ENCODE data around the gene UTRN.

Gene UTRN

DNA sequence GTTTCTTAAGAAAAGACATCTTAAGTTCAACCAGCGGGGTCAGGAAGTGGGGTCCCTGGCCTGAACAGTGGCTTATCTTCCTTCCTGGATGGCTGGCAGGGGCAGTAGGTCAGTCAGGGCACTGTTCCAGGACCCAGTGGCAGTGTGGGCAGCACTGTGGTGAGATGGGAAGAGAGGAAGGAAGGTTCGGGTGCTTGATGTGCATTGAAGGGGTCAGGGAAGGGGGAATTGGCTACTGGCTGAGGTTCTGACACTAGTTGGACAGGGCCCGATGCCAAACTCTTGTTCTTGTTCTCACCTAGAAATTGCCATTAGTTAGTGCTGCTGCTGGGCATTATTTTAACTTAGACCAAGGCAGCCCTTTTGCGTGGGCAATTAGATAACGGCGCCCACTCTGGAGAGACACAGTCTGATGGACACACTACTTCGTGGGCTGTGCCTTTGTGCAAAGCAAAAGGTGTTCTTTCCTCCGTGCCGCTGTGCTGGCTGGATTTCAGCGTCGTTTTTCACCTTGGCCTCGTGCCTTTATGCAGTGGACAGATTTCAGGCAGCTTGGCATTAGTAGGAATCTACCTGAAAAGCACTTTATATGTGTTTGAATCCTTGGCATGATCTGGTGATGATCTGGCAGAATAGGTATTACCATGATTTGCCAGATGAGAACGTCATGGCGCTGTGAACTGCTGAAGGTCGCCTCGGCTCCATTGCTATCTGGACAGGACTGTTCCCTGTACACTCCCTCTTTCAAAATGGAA is 30.3 kb downstream of the UTRN start:
- H3K36me3 Mint-ChIP-seq, result no peaks in the 10 kb centered on the region
- no peak for ATAC-seq
- no peaks in the 10 kb centered on the region for H3K27me3 Mint-ChIP-seq
- no peak overlapping the region for H3K4me3 Mint-ChIP-seq
- no peaks in the 10 kb centered on the region for H3K9me3 Mint-ChIP-seq
- no peak overlapping the region for H3K27ac Mint-ChIP-seq
- H3K4me1 Mint-ChIP-seq, result peaks cover 8% of the 10 kb centered on the region

DNA sequence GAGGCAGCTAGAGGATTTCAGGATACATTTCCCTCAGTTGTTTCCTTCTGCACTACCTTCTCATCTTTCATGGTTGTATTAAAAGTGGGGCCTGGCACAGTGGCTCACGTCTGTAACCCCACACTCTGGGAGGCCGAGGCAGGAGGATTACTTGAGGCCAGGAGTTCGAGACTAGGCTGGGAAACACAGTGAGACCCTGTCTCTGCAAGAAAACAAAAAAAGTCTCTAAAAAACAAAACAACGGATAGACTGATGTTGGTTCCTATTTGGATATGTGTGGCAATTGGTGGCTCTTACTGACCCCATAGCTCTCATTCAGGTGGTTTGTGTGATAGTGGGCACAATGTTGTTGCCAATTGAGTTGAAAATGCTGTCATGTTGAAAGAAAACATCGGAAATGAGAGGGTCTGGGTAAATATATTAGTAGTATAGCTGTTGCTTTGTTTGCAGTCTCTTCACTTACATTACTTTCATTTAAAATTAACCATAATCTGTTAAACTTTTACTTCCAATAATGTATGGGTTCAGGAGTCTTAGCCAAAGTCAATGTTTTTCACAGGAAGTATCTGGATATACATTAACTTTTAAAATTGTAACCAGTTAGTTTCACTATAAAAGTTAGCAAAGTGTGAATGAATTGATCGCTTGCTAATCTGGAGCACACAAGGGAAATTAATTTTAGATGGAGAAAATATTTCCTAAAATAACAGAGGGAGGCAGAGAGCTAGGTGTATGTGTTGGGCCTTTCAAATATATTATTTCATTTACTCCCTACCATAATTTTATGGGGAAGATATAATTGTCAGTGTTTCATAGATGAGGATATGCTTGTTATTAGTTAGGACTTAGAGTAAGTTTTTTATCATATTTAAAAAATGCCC is 31.1 kb downstream of the UTRN start:
- no peak for ATAC-seq
- peaks cover 2% of the 10 kb centered on the region for H3K4me1 Mint-ChIP-seq
- H3K27ac Mint-ChIP-seq, result no peak overlapping the region

GRCh38 chr6:144316862-144317195 is 31.7 kb downstream of the UTRN start:
- no peaks in the 10 kb centered on the region for H3K36me3 Mint-ChIP-seq
- H3K27ac Mint-ChIP-seq, result no peak overlapping the region
- no peaks in the 10 kb centered on the region for H3K9me3 Mint-ChIP-seq
- ATAC-seq, result no peak
- no peak overlapping the region for H3K4me3 Mint-ChIP-seq
- H3K4me1 Mint-ChIP-seq, result no peaks in the 10 kb centered on the region
- H3K27me3 Mint-ChIP-seq, result no peaks in the 10 kb centered on the region

More for the DNA sequence above, 31.1 kb downstream of the UTRN start:
- Mint-ChIP-seq H3K27me3 (no peaks in the 10 kb centered on the region), H3K9me3 (no peaks in the 10 kb centered on the region), H3K36me3 (no peaks in the 10 kb centered on the region), H3K4me3 (no peak overlapping the region)

DNA sequence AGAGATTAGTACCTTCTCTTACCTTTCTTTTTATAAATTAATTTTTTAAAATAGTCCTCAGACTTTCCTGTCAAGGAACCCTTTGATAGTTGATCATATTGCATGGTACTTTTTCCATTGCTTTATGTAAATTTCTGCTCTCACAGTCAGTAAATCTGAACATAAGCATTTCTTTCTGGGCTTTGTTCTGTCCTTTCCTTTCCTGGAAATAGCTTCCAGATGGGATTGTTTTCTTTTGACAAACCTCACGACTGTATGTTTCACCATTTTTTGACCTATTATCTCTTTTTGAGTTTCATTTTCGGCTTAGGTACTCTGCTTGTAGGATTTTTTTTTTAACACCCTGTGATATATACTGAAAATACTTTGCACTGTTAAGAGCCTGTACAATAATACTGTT is 32.6 kb downstream of the UTRN start:
- no peaks in the 10 kb centered on the region for H3K27me3 Mint-ChIP-seq
- H3K4me1 Mint-ChIP-seq, result no peaks in the 10 kb centered on the region
- no peak overlapping the region for H3K4me3 Mint-ChIP-seq
- no peaks in the 10 kb centered on the region for H3K36me3 Mint-ChIP-seq
- no peak overlapping the region for H3K27ac Mint-ChIP-seq
- no peaks in the 10 kb centered on the region for H3K9me3 Mint-ChIP-seq
- no peak for ATAC-seq

DNA sequence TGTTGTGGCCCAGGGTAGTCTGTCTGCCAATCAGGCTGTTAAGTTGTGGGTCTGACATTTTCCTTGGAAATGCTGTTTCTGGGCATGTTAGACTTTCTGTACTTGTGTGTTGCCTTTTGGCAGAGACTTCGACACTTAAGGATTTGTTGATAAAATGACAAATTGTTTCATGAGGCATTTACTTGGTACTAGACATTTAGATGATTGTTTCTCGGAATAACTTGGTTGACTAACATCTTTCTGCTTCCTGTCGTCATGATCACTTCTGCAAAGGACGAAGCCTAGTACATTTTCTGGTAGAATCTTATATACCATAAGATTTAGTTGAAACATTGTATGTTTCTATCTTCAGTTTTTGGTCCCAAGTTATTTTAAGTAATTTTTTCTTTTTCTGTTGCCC is 34.1 kb downstream of the UTRN start:
- no peak overlapping the region for H3K27ac Mint-ChIP-seq
- no peaks in the 10 kb centered on the region for H3K27me3 Mint-ChIP-seq
- no peaks in the 10 kb centered on the region for H3K9me3 Mint-ChIP-seq
- H3K36me3 Mint-ChIP-seq, result no peaks in the 10 kb centered on the region
- ATAC-seq, result no peak
- H3K4me1 Mint-ChIP-seq, result no peaks in the 10 kb centered on the region
- H3K4me3 Mint-ChIP-seq, result no peak overlapping the region

- Mint-ChIP-seq H3K36me3 (no peaks in the 10 kb centered on the region), H3K4me3 (no peak overlapping the region), H3K27ac (no peak overlapping the region), H3K27me3 (no peaks in the 10 kb centered on the region), H3K9me3 (no peaks in the 10 kb centered on the region), H3K4me1 (no peaks in the 10 kb centered on the region)
- no peak for ATAC-seq
Measured at GRCh38 chr6:144320741-144321140, 35.6 kb downstream of the UTRN start.

DNA sequence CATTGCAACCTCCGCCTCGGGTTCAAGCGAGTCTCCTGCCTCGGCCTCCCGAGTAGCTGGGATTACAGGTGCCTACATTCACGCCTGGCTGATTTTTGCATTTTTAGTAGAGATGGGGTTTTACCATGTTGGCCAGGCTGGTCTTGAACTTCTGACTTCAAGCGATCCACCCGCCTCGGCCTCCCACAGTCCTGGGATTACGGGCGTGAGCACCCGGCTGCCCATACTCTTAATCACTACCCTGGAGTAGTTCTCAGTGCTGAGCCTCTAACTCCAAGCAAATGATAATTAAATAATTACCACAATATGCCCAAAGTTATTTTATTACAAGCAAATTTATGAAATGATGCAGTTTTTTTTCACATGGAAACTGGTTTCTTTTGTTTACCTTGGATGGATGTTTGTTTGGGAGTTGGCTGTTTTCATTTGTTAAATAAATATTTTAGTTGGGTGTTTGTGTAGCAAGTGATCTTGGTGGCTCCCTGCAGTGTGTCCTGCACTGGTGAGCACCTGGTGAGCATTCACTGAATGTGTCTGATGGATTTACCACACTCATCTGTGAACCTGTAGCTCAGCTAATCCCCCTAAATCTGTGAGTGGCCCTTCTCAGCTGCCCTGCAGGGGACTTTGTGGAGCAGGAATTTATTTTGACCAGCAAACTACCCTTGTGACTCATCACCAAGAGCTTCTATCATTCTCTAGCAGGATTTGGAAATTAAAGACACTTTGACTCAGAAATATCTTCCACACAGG is 36.9 kb downstream of the UTRN start:
- no peak for ATAC-seq
- no peaks in the 10 kb centered on the region for H3K4me1 Mint-ChIP-seq
- no peak overlapping the region for H3K27ac Mint-ChIP-seq
- no peaks in the 10 kb centered on the region for H3K9me3 Mint-ChIP-seq
- no peaks in the 10 kb centered on the region for H3K27me3 Mint-ChIP-seq
- no peak overlapping the region for H3K4me3 Mint-ChIP-seq
- H3K36me3 Mint-ChIP-seq, result no peaks in the 10 kb centered on the region

- Mint-ChIP-seq H3K27ac (no peak overlapping the region), H3K4me3 (no peak overlapping the region), H3K36me3 (no peaks in the 10 kb centered on the region), H3K9me3 (no peaks in the 10 kb centered on the region), H3K4me1 (peaks cover 8% of the 10 kb centered on the region), H3K27me3 (no peaks in the 10 kb centered on the region)
- no peak for ATAC-seq
Measured at GRCh38 chr6:144325232-144325631, 40.1 kb downstream of the UTRN start.

DNA sequence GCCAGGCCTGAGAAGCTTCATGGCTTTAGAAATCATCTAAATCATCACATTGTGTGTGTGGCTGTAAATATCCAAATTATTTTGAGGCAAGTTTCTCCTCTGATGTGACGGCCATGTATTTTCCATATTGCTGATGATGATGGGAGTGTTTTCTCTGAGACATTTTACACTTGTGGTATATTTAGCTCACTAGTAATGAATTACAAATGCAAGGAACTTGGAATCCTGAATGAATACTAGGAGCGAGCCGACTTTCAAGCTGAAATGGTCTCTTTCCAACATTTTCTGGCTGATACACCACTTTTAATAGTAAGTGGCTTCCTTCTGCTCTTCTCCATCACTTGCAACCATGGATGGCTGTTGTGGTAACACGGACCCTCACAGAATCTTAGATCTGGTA is 41.3 kb downstream of the UTRN start:
- H3K27me3 Mint-ChIP-seq, result no peaks in the 10 kb centered on the region
- no peak for ATAC-seq
- H3K27ac Mint-ChIP-seq, result no peak overlapping the region
- H3K4me1 Mint-ChIP-seq, result peaks cover 14% of the 10 kb centered on the region
- no peak overlapping the region for H3K4me3 Mint-ChIP-seq
- no peaks in the 10 kb centered on the region for H3K36me3 Mint-ChIP-seq
- H3K9me3 Mint-ChIP-seq, result no peaks in the 10 kb centered on the region

DNA sequence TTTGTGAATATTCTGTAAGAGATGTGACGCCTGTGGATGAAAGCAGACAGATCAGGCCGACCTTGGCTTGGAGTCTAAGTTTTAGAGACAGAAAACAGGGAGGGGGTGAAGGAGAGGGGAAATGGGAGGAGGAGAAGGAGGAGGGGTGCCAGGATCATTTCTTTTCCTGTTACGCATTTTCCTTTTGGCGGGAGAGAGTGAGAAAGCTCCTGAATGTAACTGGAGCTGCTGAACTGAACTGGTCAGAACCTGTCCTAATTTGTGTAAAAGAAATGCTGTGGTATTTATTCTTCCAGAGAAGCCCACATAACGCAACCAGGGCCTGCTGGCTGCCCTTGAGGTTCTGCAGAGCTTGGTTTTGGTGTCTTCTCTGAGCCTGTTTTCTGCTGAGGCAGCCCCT is 41.9 kb downstream of the UTRN start:
- no peaks in the 10 kb centered on the region for H3K9me3 Mint-ChIP-seq
- peaks cover 14% of the 10 kb centered on the region for H3K4me1 Mint-ChIP-seq
- H3K4me3 Mint-ChIP-seq, result no peak overlapping the region
- H3K27ac Mint-ChIP-seq, result no peak overlapping the region
- no peak for ATAC-seq
- no peaks in the 10 kb centered on the region for H3K36me3 Mint-ChIP-seq
- H3K27me3 Mint-ChIP-seq, result no peaks in the 10 kb centered on the region

DNA sequence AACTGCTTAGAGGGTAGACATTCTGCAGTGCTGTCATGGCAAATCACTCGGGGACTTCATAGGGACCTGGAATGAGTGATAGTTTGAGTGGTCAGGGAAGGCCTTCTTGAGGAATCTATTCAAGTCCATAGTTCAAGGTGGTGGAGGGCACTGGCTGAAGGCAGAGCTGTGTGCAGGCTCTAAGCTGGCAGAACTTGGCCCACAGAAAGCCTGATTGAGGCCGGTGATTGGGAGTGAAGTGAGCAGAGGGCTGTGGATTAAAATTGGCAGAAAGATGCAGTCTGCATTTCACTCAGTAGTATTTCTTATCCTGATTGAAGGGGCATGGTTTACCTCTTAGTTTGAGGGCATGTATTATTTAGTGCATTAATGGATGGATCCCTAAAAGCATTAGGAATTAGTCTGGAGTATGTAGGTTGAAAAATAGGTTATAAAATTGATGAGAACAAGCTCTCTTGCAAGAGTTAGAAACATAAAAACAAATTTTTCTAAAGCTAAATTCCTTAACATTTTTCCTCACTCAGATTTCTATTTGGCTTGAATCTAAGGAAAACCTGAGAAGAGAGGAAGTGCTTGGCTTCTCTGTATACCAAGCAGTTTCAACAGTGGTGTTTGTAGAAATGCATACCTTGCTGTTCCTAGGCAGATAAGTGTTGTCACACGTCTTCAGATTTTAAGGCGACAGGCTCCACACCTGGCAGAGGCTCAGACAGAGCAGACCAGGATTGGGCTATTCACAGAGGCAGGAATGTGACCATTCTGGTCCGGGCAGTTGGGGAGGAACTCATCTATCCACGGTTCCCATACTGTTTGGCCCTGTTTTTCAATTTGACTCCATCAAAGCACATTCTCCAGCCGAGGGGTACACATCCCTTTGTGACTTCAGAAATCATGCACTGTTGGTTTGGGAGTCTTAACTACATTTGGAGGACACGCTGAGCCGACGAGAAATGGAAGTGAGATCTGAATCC is 45.2 kb downstream of the UTRN start:
- Mint-ChIP-seq H3K27me3 (no peaks in the 10 kb centered on the region), H3K4me1 (peaks cover 24% of the 10 kb centered on the region), H3K27ac (peak overlapping the region; percentile 38), H3K9me3 (no peaks in the 10 kb centered on the region), H3K4me3 (no peak overlapping the region), H3K36me3 (no peaks in the 10 kb centered on the region)
- ATAC-seq, result no peak

DNA sequence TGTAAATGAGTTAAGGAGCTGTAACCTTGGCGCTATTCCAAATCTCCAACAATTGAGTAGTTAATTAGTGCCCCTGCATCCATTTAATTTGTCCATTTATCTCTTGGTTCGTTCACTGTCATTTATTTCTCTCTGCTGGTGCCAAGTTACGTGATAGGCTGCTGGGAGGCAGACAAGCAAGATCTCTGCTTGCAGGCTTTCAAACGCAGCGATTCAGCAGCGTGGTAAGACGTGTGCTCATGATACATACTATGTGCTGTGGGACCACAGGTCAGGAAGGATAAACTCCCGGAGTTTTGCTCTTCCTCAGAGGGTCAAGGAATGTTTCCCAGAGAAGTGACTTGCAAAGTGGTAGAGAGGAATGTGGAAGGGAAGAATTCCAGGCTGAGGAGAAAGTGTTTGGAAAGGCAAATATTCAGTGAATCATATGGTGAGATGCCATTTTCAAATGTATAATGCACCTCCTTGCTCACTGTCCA is 46.4 kb downstream of the UTRN start:
- H3K27me3 Mint-ChIP-seq, result no peaks in the 10 kb centered on the region
- no peak for ATAC-seq
- no peaks in the 10 kb centered on the region for H3K36me3 Mint-ChIP-seq
- H3K4me3 Mint-ChIP-seq, result no peak overlapping the region
- no peak overlapping the region for H3K27ac Mint-ChIP-seq
- H3K4me1 Mint-ChIP-seq, result peaks cover 34% of the 10 kb centered on the region
- no peaks in the 10 kb centered on the region for H3K9me3 Mint-ChIP-seq

- Mint-ChIP-seq H3K36me3 (no peaks in the 10 kb centered on the region), H3K27ac (no peak overlapping the region), H3K4me3 (no peak overlapping the region), H3K9me3 (no peaks in the 10 kb centered on the region), H3K27me3 (no peaks in the 10 kb centered on the region), H3K4me1 (peaks cover 40% of the 10 kb centered on the region)
- no peak for ATAC-seq
Measured at GRCh38 chr6:144332177-144332576, 47.0 kb downstream of the UTRN start.

DNA sequence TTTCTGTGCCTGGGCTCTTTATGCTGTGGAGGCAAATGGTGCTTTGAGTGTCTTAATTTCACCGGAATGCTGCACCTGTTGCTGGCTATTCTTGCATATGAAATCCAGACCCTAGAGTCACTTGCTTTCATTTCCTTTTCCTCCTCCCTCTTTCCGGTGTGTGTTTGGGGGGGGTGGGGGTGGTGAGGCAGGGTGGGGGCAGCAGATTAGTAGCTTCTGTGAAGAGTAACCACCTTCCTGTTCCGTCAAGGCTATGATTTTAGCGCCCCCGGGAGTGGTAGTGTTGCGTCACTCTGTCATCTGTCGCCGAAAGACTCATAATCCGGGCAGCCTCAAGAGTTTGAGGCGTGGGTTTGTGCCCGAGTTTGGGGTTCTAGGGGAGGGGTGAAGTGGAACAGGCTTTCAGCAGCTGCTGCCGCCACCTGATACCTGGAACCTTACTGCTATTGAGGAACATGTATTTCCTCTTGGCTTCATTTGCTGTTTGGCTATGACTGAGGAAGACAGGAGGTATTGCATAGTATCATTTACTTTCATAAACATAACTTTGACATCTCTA is 49.1 kb downstream of the UTRN start:
- Mint-ChIP-seq H3K4me3 (peak overlapping the region; percentile 42), H3K4me1 (peaks cover 56% of the 10 kb centered on the region), H3K36me3 (no peaks in the 10 kb centered on the region), H3K9me3 (no peaks in the 10 kb centered on the region), H3K27ac (no peak overlapping the region), H3K27me3 (no peaks in the 10 kb centered on the region)
- ATAC-seq, result peak; percentile 71
